H9 (cell line): Measurements from ENCODE around the gene C11orf91. TPM values are rescaled to one million over a fixed set of nuclear protein-coding genes. Genes with fewer than 3 reads are reported as not detected.
A peak's percentile ranks its signal among the peaks of the same experiment; 100 is the strongest.

Experiments used
- DNase-seq: peaks from one replicate; pipeline ENCODE4 v3.0.0-alpha.2; 2017
- H2AFZ ChIP-seq: one replicate; pipeline ENCODE4 v1.6.1; 2013; ENCODE audit warnings: mild to moderate bottlenecking, low read length, control low read depth, moderate library complexity
- H2AK5ac ChIP-seq: 2 replicates; pipeline ENCODE4 v1.6.1; 2013; ENCODE audit warnings: low read length, control low read depth, mixed read lengths; ENCODE audit not compliant: insufficient read length
- H2BK120ac ChIP-seq: one replicate; pipeline ENCODE4 v1.6.1; 2013; ENCODE audit warnings: low read depth, mild to moderate bottlenecking, low read length, control low read depth, inconsistent platforms; ENCODE audit not compliant: poor library complexity, severe bottlenecking
- H2BK12ac ChIP-seq: 2 replicates; pipeline ENCODE4 v1.6.1; 2013; ENCODE audit warnings: low read length, control low read depth, mixed read lengths, low read depth; ENCODE audit not compliant: insufficient read length
- H2BK15ac ChIP-seq: 2 replicates; pipeline ENCODE4 v1.6.1; 2013; ENCODE audit warnings: low read depth, low read length, control low read depth
- H2BK20ac ChIP-seq: one replicate; pipeline ENCODE4 v1.6.1; 2013; ENCODE audit warnings: low read depth, mild to moderate bottlenecking, low read length, control low read depth, inconsistent platforms; ENCODE audit not compliant: poor library complexity, severe bottlenecking
- H2BK5ac ChIP-seq: 2 replicates; pipeline ENCODE4 v1.6.1; 2013; ENCODE audit warnings: low read length, control low read depth, mixed read lengths; ENCODE audit not compliant: insufficient read length
- H3K14ac ChIP-seq: 2 replicates; pipeline ENCODE4 v1.6.1; 2013; ENCODE audit warnings: low read length, control low read depth; ENCODE audit not compliant: insufficient read depth
- H3K18ac ChIP-seq: 2 replicates; pipeline ENCODE4 v1.6.1; 2013; ENCODE audit warnings: low read depth, mild to moderate bottlenecking, mixed read lengths, low read length, control low read depth; ENCODE audit not compliant: insufficient read length
- H3K23ac ChIP-seq: 2 replicates; pipeline ENCODE4 v1.6.1; 2013; ENCODE audit warnings: low read length, control low read depth, mixed read lengths, low read depth; ENCODE audit not compliant: insufficient read length
- H3K23me2 ChIP-seq: 2 replicates; pipeline ENCODE4 v1.6.1; 2013; ENCODE audit warnings: low read depth, mild to moderate bottlenecking, mixed read lengths, low read length, control low read depth; ENCODE audit not compliant: insufficient read length, poor library complexity, severe bottlenecking
- H3K27ac ChIP-seq: 2 replicates; pipeline ENCODE4 v1.5.1; 2013; ENCODE audit warnings: low read length, control low read depth, mixed read lengths, low read depth; ENCODE audit not compliant: insufficient read length
- H3K27me3 ChIP-seq: 2 replicates; pipeline ENCODE4 v1.6.1; 2013; ENCODE audit warnings: low read length, control low read depth, inconsistent platforms; ENCODE audit not compliant: insufficient read depth
- H3K4ac ChIP-seq: 2 replicates; pipeline ENCODE4 v1.6.1; 2013; ENCODE audit warnings: low read depth, mild to moderate bottlenecking, control low read depth, inconsistent platforms, low read length, moderate library complexity
- H3K4me1 ChIP-seq: 2 replicates; pipeline ENCODE4 v1.6.1; 2013; ENCODE audit warnings: low read length, control low read depth, inconsistent platforms; ENCODE audit not compliant: insufficient read depth
- H3K4me2 ChIP-seq: 2 replicates; pipeline ENCODE4 v1.6.1; 2013; ENCODE audit warnings: low read length, control low read depth, mixed read lengths; ENCODE audit not compliant: insufficient read length, insufficient read depth
- H3K56ac ChIP-seq: 2 replicates; pipeline ENCODE4 v1.6.1; 2013; ENCODE audit warnings: low read depth, mild to moderate bottlenecking, mixed read lengths, low read length, control low read depth; ENCODE audit not compliant: insufficient read length
- H3K79me1 ChIP-seq: 2 replicates; pipeline ENCODE4 v1.6.1; 2013; ENCODE audit warnings: low read depth, mild to moderate bottlenecking, moderate library complexity, low read length, control low read depth, inconsistent platforms; ENCODE audit not compliant: insufficient read depth, poor library complexity, severe bottlenecking
- H3K79me2 ChIP-seq: 2 replicates; pipeline ENCODE4 v1.6.1; 2013; ENCODE audit warnings: low read length, control low read depth, inconsistent platforms; ENCODE audit not compliant: insufficient read depth
- H3K9ac ChIP-seq: 2 replicates; pipeline ENCODE4 v1.6.1; 2013; ENCODE audit warnings: low read length, control low read depth, mixed read lengths; ENCODE audit not compliant: insufficient read length; ENCODE audit errors: extremely low read depth
- H3K9me3 ChIP-seq: one replicate; pipeline ENCODE4 v1.6.1; 2013; ENCODE audit warnings: low read depth, low read length, inconsistent platforms; ENCODE audit not compliant: control insufficient read depth
- H3T11ph ChIP-seq: one replicate; pipeline ENCODE4 v1.6.1; 2013; ENCODE audit warnings: mild to moderate bottlenecking, low read length, control low read depth, inconsistent platforms
- H4K20me1 ChIP-seq: one replicate; pipeline ENCODE4 v1.6.1; 2013; ENCODE audit not compliant: control insufficient read depth, insufficient read length, insufficient read depth
- H4K5ac ChIP-seq: 2 replicates; pipeline ENCODE4 v1.6.1; 2013; ENCODE audit warnings: low read depth, mild to moderate bottlenecking, mixed read lengths, low read length, control low read depth; ENCODE audit not compliant: insufficient read length
- H4K8ac ChIP-seq: replicated peaks from 2 replicates; pipeline ENCODE4 v1.6.1; 2013; ENCODE audit warnings: low read length, control low read depth, mixed read lengths, low read depth; ENCODE audit not compliant: insufficient read length
- H4K91ac ChIP-seq: 2 replicates; pipeline ENCODE4 v1.6.1; 2013; ENCODE audit warnings: low read depth, mild to moderate bottlenecking, moderate library complexity, mixed read lengths, low read length, control low read depth; ENCODE audit not compliant: insufficient read length
- H3K27ac Mint-ChIP-seq, 3 experiments: 2 replicates in 2 of 3; 3 replicates in 1 of 3; pipeline ENCODE4 v1.8.0; 2020 to 2021; ENCODE audit warnings: mixed read lengths in 3 of 3, mild to moderate bottlenecking in 1 of 3, moderate library complexity in 1 of 3
- H3K27me3 Mint-ChIP-seq: 2 replicates; pipeline ENCODE4 v1.8.0; 2021; ENCODE audit warnings: low read depth, mild to moderate bottlenecking, moderate library complexity, mixed read lengths
- H3K36me3 Mint-ChIP-seq, 3 experiments: 2 replicates in 2 of 3; 3 replicates in 1 of 3; pipeline ENCODE4 v1.8.0; 2020 to 2021; ENCODE audit warnings: low read depth in 3 of 3, mixed read lengths in 3 of 3; ENCODE audit not compliant: insufficient read depth in 1 of 3
- H3K4me1 Mint-ChIP-seq, 2 experiments: 2 replicates each; pipeline ENCODE4 v1.8.0; 2020; ENCODE audit warnings: mixed read lengths in 2 of 2
- H3K4me3 Mint-ChIP-seq, 2 experiments: 2 replicates in 1 of 2; 3 replicates in 1 of 2; pipeline ENCODE4 v1.8.0; 2020 to 2021; ENCODE audit warnings: mild to moderate bottlenecking in 2 of 2, mixed read lengths in 2 of 2, moderate library complexity in 1 of 2
- H3K9me3 Mint-ChIP-seq, 2 experiments: 2 replicates in 1 of 2; 3 replicates in 1 of 2; pipeline ENCODE4 v1.8.0; 2020; ENCODE audit warnings: mild to moderate bottlenecking in 2 of 2, mixed read lengths in 2 of 2, moderate library complexity in 1 of 2
- WGBS: extraction: QIAGEN DNeasy Blood & Tissue Kit; methylation state at CpG from one replicate; pipeline ENCODE4 v1.1.7; 2013; ENCODE audit warnings: missing lambda C conversion rate, low lambda C conversion rate, mixed read lengths; ENCODE audit not compliant: insufficient read length; ENCODE audit errors: extremely low coverage; 5-methylcytosine and 5-hydroxymethylcytosine counted together
- total RNA-seq: library from RNA; stranded (reverse); gene quantifications from 2 replicates; pipeline ENCODE4 v1.2.1, GENCODE V29; 2021
- TF ChIP-seq, protein P1 (sequence below): fragments of 200-600 bp; sonication (generic); conservative IDR thresholded peaks from 3 replicates; pipeline ENCODE4 v1.8.0; 2021; ENCODE audit warnings: antibody characterized with exemption, mild to moderate bottlenecking

Gene C11orf91
- total RNA-seq, 1 experiment from 2014 or later = not detected

DNA sequence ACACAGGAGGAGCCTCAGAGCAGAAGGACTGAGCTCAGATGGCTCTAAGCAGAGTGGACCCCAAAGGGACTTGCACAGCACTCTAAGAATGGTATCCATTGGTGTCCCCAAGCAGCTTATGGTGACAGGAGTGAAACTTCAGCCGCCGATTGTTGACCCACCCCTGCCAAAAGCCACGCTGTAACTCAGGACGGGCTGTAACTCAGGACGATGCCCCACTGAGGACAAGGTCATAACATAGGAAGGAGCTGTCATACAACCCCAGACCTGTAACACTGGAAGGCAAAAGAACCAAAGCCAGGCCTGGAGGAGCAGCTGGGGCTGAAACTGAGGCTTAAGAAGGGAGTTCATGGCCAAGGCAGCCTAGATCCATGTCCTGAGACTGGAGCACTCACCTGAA is 21.4 kb upstream of the C11orf91 start:
- TF ChIP-seq, protein P1, sequence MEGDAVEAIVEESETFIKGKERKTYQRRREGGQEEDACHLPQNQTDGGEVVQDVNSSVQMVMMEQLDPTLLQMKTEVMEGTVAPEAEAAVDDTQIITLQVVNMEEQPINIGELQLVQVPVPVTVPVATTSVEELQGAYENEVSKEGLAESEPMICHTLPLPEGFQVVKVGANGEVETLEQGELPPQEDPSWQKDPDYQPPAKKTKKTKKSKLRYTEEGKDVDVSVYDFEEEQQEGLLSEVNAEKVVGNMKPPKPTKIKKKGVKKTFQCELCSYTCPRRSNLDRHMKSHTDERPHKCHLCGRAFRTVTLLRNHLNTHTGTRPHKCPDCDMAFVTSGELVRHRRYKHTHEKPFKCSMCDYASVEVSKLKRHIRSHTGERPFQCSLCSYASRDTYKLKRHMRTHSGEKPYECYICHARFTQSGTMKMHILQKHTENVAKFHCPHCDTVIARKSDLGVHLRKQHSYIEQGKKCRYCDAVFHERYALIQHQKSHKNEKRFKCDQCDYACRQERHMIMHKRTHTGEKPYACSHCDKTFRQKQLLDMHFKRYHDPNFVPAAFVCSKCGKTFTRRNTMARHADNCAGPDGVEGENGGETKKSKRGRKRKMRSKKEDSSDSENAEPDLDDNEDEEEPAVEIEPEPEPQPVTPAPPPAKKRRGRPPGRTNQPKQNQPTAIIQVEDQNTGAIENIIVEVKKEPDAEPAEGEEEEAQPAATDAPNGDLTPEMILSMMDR = no peak
- Mint-ChIP-seq H3K27me3 (no peaks in the 10 kb centered on the region), H3K4me3 (no peak overlapping the region), H3K9me3 (no peaks in the 10 kb centered on the region), H3K36me3 (peaks cover 0 to 33% (median 25%) of the 10 kb centered on the region in 3 experiments; a peak in 6 of 7 replicates), H3K4me1 (peaks cover 16 to 17% of the 10 kb centered on the region in 2 experiments), H3K27ac (peak overlapping the region in 1 of 3 experiments; percentile 71; a peak in 2 of 7 replicates)
- H3K9ac ChIP-seq = no peak overlapping the region
- no peaks in the 10 kb centered on the region for H3K79me1 ChIP-seq
- H4K8ac ChIP-seq = no peak overlapping the region
- DNase-seq = no peak
- H2BK5ac ChIP-seq = no peak overlapping the region
- WGBS = no CpG with 5 or more reads among the region's 5 CpGs
- H2AFZ ChIP-seq = no peak overlapping the region
- H4K91ac ChIP-seq = no peak overlapping the region
- H2BK15ac ChIP-seq = no peak overlapping the region
- no peaks in the 10 kb centered on the region for H3K9me3 ChIP-seq
- no peak overlapping the region for H4K5ac ChIP-seq
- no peaks in the 10 kb centered on the region for H4K20me1 ChIP-seq
- H3K18ac ChIP-seq = no peak overlapping the region
- H3K23ac ChIP-seq = no peak overlapping the region
- no peak overlapping the region for H3K4ac ChIP-seq
- H2BK12ac ChIP-seq = no peak overlapping the region
- no peak overlapping the region for H2BK20ac ChIP-seq
- no peaks in the 10 kb centered on the region for H3K23me2 ChIP-seq
- no peak overlapping the region for H3T11ph ChIP-seq
- no peak overlapping the region for H2AK5ac ChIP-seq
- H3K79me2 ChIP-seq = no peaks in the 10 kb centered on the region; the same call in 1 of the 2 replicates
- H3K4me1 ChIP-seq = peaks cover 3% of the 10 kb centered on the region; the same call in 1 of the 2 replicates
- no peak overlapping the region for H3K27ac ChIP-seq
- H2BK120ac ChIP-seq = no peak overlapping the region
- H3K14ac ChIP-seq = no peak overlapping the region
- no peak overlapping the region for H3K56ac ChIP-seq
- no peak overlapping the region for H3K4me2 ChIP-seq
- no peaks in the 10 kb centered on the region for H3K27me3 ChIP-seq
